Ishikawa (cell line): ENCODE data around the gene TBC1D24.

Experiments used
- FOXM1 ChIP-seq: IDR thresholded peaks from 2 replicates; pipeline ENCODE4 v1.6.1; 2012; ENCODE audit warnings: low read depth, borderline replicate concordance
- MAX ChIP-seq: IDR thresholded peaks from 2 replicates; pipeline ENCODE4 v1.6.1; 2012
- RAD21 ChIP-seq: IDR thresholded peaks from 2 replicates; pipeline ENCODE4 v1.6.1; 2012; ENCODE audit warnings: low read depth
- YY1 ChIP-seq: IDR thresholded peaks from 2 replicates; pipeline ENCODE4 v1.6.1; 2012; ENCODE audit warnings: low read depth
- ZBTB7A ChIP-seq: IDR thresholded peaks from 2 replicates; pipeline ENCODE4 v1.6.1; 2012; ENCODE audit warnings: low read depth
- TF ChIP-seq, protein P1 (sequence below): IDR thresholded peaks from 2 replicates; pipeline ENCODE4 v1.6.1; 2012; ENCODE audit warnings: low read depth, mild to moderate bottlenecking
- TF ChIP-seq, protein P2 (sequence below): IDR thresholded peaks from 2 replicates; pipeline ENCODE4 v1.6.1; 2012

DNA sequence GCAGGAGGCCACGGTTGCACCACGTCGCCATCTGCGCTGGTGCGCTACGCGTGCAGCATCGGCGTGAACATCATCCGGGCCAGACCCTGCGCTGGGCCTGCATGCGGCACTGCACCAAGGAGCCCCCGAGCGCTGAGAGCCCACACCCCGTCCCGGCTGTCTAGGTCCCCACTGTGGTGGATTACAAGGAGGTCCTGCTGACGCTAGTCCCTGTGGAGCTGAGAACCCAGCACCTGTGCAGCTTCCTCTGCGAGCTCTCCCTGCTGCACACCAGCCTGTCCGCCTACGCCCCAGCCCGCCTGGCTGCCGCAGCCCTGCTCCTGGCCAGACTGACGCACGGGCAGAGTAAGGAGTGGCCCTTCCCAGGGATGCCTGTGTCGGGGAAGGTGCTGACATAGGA, 25.8 kb upstream of the TBC1D24 start:
- TF ChIP-seq MAX (no peak), RAD21 (no peak), FOXM1 (no peak), YY1 (no peak), ZBTB7A (no peak)
- TF ChIP-seq, protein P1, sequence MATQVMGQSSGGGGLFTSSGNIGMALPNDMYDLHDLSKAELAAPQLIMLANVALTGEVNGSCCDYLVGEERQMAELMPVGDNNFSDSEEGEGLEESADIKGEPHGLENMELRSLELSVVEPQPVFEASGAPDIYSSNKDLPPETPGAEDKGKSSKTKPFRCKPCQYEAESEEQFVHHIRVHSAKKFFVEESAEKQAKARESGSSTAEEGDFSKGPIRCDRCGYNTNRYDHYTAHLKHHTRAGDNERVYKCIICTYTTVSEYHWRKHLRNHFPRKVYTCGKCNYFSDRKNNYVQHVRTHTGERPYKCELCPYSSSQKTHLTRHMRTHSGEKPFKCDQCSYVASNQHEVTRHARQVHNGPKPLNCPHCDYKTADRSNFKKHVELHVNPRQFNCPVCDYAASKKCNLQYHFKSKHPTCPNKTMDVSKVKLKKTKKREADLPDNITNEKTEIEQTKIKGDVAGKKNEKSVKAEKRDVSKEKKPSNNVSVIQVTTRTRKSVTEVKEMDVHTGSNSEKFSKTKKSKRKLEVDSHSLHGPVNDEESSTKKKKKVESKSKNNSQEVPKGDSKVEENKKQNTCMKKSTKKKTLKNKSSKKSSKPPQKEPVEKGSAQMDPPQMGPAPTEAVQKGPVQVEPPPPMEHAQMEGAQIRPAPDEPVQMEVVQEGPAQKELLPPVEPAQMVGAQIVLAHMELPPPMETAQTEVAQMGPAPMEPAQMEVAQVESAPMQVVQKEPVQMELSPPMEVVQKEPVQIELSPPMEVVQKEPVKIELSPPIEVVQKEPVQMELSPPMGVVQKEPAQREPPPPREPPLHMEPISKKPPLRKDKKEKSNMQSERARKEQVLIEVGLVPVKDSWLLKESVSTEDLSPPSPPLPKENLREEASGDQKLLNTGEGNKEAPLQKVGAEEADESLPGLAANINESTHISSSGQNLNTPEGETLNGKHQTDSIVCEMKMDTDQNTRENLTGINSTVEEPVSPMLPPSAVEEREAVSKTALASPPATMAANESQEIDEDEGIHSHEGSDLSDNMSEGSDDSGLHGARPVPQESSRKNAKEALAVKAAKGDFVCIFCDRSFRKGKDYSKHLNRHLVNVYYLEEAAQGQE: no peak
- TF ChIP-seq, protein P2, sequence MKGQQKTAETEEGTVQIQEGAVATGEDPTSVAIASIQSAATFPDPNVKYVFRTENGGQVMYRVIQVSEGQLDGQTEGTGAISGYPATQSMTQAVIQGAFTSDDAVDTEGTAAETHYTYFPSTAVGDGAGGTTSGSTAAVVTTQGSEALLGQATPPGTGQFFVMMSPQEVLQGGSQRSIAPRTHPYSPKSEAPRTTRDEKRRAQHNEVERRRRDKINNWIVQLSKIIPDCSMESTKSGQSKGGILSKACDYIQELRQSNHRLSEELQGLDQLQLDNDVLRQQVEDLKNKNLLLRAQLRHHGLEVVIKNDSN: no peak
